Smooth muscle cell (in vitro differentiated cells): ENCODE data around the gene FBXL20. TPM values are rescaled to one million over a fixed set of nuclear protein-coding genes. Genes with fewer than 3 reads are reported as not detected.
"Not testable (repeated sequence)": the region's sequence is repeated elsewhere in the genome, so short reads cannot be mapped to it uniquely, and the experiment has no call there.

Experiments
- DNase-seq: peaks from one replicate; lab custom pipeline; 2025; ENCODE audit not compliant: unreplicated experiment; lab: John Stamatoyannopoulos, UW
- H2AFZ ChIP-seq: fragments of 200-600 bp; sonication (generic); 2 replicates; pipeline ENCODE4 v1.6.0; 2016; ENCODE audit warnings: antibody characterized with exemption, low read depth, mild to moderate bottlenecking
- H3F3A ChIP-seq: fragments of 200-600 bp; sonication (generic); 2 replicates; pipeline ENCODE4 v1.6.0; 2017; ENCODE audit warnings: antibody characterized with exemption, low read depth
- H3K27ac ChIP-seq: fragments of 200-600 bp; sonication (generic); 2 replicates; pipeline ENCODE4 v1.5.1; 2016; ENCODE audit warnings: low read depth, mild to moderate bottlenecking
- H3K27me3 ChIP-seq: fragments of 200-600 bp; sonication (generic); 2 replicates; pipeline ENCODE4 v1.6.1; 2016; ENCODE audit warnings: low read depth, mild to moderate bottlenecking
- H3K36me3 ChIP-seq: fragments of 200-600 bp; sonication (generic); 2 replicates; pipeline ENCODE4 v1.5.1; 2016; ENCODE audit warnings: low read depth
- H3K4me1 ChIP-seq: fragments of 200-600 bp; sonication (generic); 2 replicates; pipeline ENCODE4 v1.5.1; 2016; ENCODE audit warnings: low read depth
- H3K4me2 ChIP-seq: fragments of 200-600 bp; sonication (generic); 2 replicates; pipeline ENCODE4 v1.6.0; 2016; ENCODE audit warnings: mild to moderate bottlenecking
- H3K4me3 ChIP-seq: fragments of 200-600 bp; sonication (generic); 2 replicates; pipeline ENCODE4 v1.5.1; 2016; ENCODE audit warnings: mild to moderate bottlenecking
- H3K79me2 ChIP-seq: fragments of 200-600 bp; sonication (generic); 2 replicates; pipeline ENCODE4 v1.6.0; 2016; ENCODE audit warnings: low read depth, mild to moderate bottlenecking
- H3K9ac ChIP-seq: fragments of 200-600 bp; sonication (generic); 2 replicates; pipeline ENCODE4 v1.6.0; 2016; ENCODE audit warnings: low read depth
- H3K9me3 ChIP-seq: fragments of 200-600 bp; sonication (generic); replicated peaks from 2 replicates; pipeline ENCODE4 v1.5.1; 2016; ENCODE audit warnings: low read depth
- H4K20me1 ChIP-seq: fragments of 200-600 bp; sonication (generic); 2 replicates; pipeline ENCODE4 v1.6.0; 2016; ENCODE audit warnings: low read depth
- CTCF ChIP-seq: fragments of 200-600 bp; sonication (generic); IDR thresholded peaks from 2 replicates; pipeline ENCODE4 v1.5.1; 2017; ENCODE audit warnings: borderline replicate concordance, mild to moderate bottlenecking, antibody characterized with exemption; ENCODE audit not compliant: insufficient read depth, poor library complexity, severe bottlenecking
- WGBS: methylation state at CpG from one replicate; pipeline ENCODE4 v1.1.7; 2016; ENCODE audit warnings: low lambda C conversion rate; 5-methylcytosine and 5-hydroxymethylcytosine counted together
- polyA plus RNA-seq: library from polyadenylated mRNA; unstranded; fragments of >200 nt; fragmentation: Nextera tagmentation; extraction: Ambion mirVana; gene quantifications from 2 replicates; pipeline ENCODE4 v1.2.1, GENCODE V29; 2016
- total RNA-seq: library from RNA; depleted of rRNA; stranded (reverse); fragments of >200 nt; gene quantifications from 2 replicates; pipeline ENCODE4 v1.2.3, GENCODE V29; 2014

Gene FBXL20
- total and polyA plus RNA-seq, 2 experiments from 2014 or later, result 8.0 to 19.9 TPM

GRCh38 chr17:39447561-39447960, 46.1 kb upstream of the FBXL20 start:
- DNase-seq, result no peak
- Histone ChIP-seq H4K20me1 (no peaks in the 10 kb centered on the region), H3K79me2 (peaks cover 54% of the 10 kb centered on the region), H3F3A (peaks cover 4% of the 10 kb centered on the region), H3K27ac (no peak overlapping the region), H3K4me2 (no peak overlapping the region), H2AFZ (no peak overlapping the region), H3K9me3 (no peaks in the 10 kb centered on the region), H3K4me1 (peaks cover 5% of the 10 kb centered on the region), H3K36me3 (peaks cover 10% of the 10 kb centered on the region), H3K9ac (no peak overlapping the region), H3K27me3 (no peaks in the 10 kb centered on the region), H3K4me3 (no peak overlapping the region)
- no peak for TF ChIP-seq CTCF
- WGBS, result over 99% methylated on average over 5 of the region's 5 CpGs

- no peaks in the 10 kb centered on the region for H3K9me3 ChIP-seq
- peaks cover 30% of the 10 kb centered on the region for H3K79me2 ChIP-seq
- H3F3A ChIP-seq, result no peaks in the 10 kb centered on the region
- no peak overlapping the region for H3K4me3 ChIP-seq
- H3K27me3 ChIP-seq, result no peaks in the 10 kb centered on the region
- peaks cover 39% of the 10 kb centered on the region for H3K36me3 ChIP-seq
- no peaks in the 10 kb centered on the region for H4K20me1 ChIP-seq
- H3K4me1 ChIP-seq, result no peaks in the 10 kb centered on the region
- H3K27ac ChIP-seq, result no peak overlapping the region
- no peak for TF ChIP-seq CTCF
- DNase-seq, result no peak
- H3K9ac ChIP-seq, result no peak overlapping the region
- no peak overlapping the region for H3K4me2 ChIP-seq
- H2AFZ ChIP-seq, result no peak overlapping the region
Observed at GRCh38 chr17:39443326-39443725, 41.9 kb upstream of the FBXL20 start.

GRCh38 chr17:39439868-39440267, 38.4 kb upstream of the FBXL20 start:
- not testable (repeated sequence) for H4K20me1 ChIP-seq, H3K79me2 ChIP-seq
- WGBS, result 100% methylated on average over 2 of the region's 2 CpGs

GRCh38 chr17:39429600-39429999, 28.2 kb upstream of the FBXL20 start:
- TF ChIP-seq CTCF, result no peak
- H3F3A ChIP-seq, result no peaks in the 10 kb centered on the region
- H3K9ac ChIP-seq, result no peak overlapping the region
- H3K27ac ChIP-seq, result no peak overlapping the region
- H3K4me2 ChIP-seq, result no peak overlapping the region
- no peaks in the 10 kb centered on the region for H3K9me3 ChIP-seq
- H3K79me2 ChIP-seq, result no peaks in the 10 kb centered on the region
- no peaks in the 10 kb centered on the region for H3K27me3 ChIP-seq
- peaks cover 6% of the 10 kb centered on the region for H4K20me1 ChIP-seq
- H2AFZ ChIP-seq, result no peak overlapping the region
- H3K4me1 ChIP-seq, result no peaks in the 10 kb centered on the region
- no peak for DNase-seq
- no peak overlapping the region for H3K4me3 ChIP-seq
- 100% methylated on average over 4 of the region's 4 CpGs for WGBS
- peaks cover 19% of the 10 kb centered on the region for H3K36me3 ChIP-seq

More at GRCh38 chr17:39439868-39440267, 38.4 kb upstream of the FBXL20 start:
- H3K36me3 ChIP-seq, result peaks cover 38% of the 10 kb centered on the region
- DNase-seq, H3F3A ChIP-seq, H2AFZ ChIP-seq, H3K4me2 ChIP-seq, H3K9ac ChIP-seq, H3K27me3 ChIP-seq, H3K4me1 ChIP-seq, H3K9me3 ChIP-seq, H3K4me3 ChIP-seq, H3K27ac ChIP-seq: not testable (repeated sequence)
